ENCODE measurements around the gene RXRB.

GRCh38 chr6:33185190-33185589 is 15.3 kb downstream of the RXRB start:
- TF ChIP-seq, protein P1, sequence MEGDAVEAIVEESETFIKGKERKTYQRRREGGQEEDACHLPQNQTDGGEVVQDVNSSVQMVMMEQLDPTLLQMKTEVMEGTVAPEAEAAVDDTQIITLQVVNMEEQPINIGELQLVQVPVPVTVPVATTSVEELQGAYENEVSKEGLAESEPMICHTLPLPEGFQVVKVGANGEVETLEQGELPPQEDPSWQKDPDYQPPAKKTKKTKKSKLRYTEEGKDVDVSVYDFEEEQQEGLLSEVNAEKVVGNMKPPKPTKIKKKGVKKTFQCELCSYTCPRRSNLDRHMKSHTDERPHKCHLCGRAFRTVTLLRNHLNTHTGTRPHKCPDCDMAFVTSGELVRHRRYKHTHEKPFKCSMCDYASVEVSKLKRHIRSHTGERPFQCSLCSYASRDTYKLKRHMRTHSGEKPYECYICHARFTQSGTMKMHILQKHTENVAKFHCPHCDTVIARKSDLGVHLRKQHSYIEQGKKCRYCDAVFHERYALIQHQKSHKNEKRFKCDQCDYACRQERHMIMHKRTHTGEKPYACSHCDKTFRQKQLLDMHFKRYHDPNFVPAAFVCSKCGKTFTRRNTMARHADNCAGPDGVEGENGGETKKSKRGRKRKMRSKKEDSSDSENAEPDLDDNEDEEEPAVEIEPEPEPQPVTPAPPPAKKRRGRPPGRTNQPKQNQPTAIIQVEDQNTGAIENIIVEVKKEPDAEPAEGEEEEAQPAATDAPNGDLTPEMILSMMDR (IDR thresholded peaks at IDR 0.05) = no peak
- no peak for TF ChIP-seq POLR2A (IDR thresholded peaks at IDR 0.05)
